ENCODE results near the gene IFNA2. TPM values are rescaled to one million over a fixed set of nuclear protein-coding genes. Genes with fewer than 3 reads are reported as not detected.

The IFNA2 gene
- total RNA-seq, 6 donors from 2014 or later, result not detected

- no peak overlapping the region for H3K27ac ChIP-seq
- H3K36me3 ChIP-seq, result no peaks in the 10 kb centered on the region
- WGBS, 2 donors, result 74% methylated on average over 4 of the region's 4 CpGs
- no peak for TF ChIP-seq EP300 (IDR thresholded peaks at IDR 0.05)
- TF ChIP-seq POLR2AphosphoS5 (IDR thresholded peaks at IDR 0.05), result no peak
- TF ChIP-seq, protein P1, sequence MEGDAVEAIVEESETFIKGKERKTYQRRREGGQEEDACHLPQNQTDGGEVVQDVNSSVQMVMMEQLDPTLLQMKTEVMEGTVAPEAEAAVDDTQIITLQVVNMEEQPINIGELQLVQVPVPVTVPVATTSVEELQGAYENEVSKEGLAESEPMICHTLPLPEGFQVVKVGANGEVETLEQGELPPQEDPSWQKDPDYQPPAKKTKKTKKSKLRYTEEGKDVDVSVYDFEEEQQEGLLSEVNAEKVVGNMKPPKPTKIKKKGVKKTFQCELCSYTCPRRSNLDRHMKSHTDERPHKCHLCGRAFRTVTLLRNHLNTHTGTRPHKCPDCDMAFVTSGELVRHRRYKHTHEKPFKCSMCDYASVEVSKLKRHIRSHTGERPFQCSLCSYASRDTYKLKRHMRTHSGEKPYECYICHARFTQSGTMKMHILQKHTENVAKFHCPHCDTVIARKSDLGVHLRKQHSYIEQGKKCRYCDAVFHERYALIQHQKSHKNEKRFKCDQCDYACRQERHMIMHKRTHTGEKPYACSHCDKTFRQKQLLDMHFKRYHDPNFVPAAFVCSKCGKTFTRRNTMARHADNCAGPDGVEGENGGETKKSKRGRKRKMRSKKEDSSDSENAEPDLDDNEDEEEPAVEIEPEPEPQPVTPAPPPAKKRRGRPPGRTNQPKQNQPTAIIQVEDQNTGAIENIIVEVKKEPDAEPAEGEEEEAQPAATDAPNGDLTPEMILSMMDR (IDR thresholded peaks at IDR 0.05), result no peak
- no peak for TF ChIP-seq POLR2A (IDR thresholded peaks at IDR 0.05)
- DNase-seq (no peak), ATAC-seq (ENCODE audit: low FRiP score in 2 of 2) (peak in 1 of 2 donors; percentile 40)
- H3K4me1 ChIP-seq, result no peaks in the 10 kb centered on the region
- no peaks in the 10 kb centered on the region for H3K27me3 ChIP-seq
- H3K4me3 ChIP-seq, result no peak overlapping the region
- no peaks in the 10 kb centered on the region for H3K9me3 ChIP-seq
Measured at GRCh38 chr9:21413151-21413550, 28.0 kb upstream of the IFNA2 start.

- H3K36me3 ChIP-seq, result no peaks in the 10 kb centered on the region
- TF ChIP-seq POLR2A (IDR thresholded peaks at IDR 0.05) (no peak), EP300 (IDR thresholded peaks at IDR 0.05) (no peak), POLR2AphosphoS5 (IDR thresholded peaks at IDR 0.05) (no peak)
- TF ChIP-seq, protein P1 (IDR thresholded peaks at IDR 0.05), result no peak
- DNase-seq, result no peak
- no peak overlapping the region for H3K4me3 ChIP-seq
- no peaks in the 10 kb centered on the region for H3K27me3 ChIP-seq
- no peaks in the 10 kb centered on the region for H3K9me3 ChIP-seq
- H3K4me1 ChIP-seq, result no peaks in the 10 kb centered on the region
- ATAC-seq (ENCODE audit: low FRiP score in 2 of 2), result no peak
- no peak overlapping the region for H3K27ac ChIP-seq
Measured at GRCh38 chr9:21412107-21412506, 26.9 kb upstream of the IFNA2 start.

- no peaks in the 10 kb centered on the region for H3K36me3 ChIP-seq
- H3K27me3 ChIP-seq, result no peaks in the 10 kb centered on the region
- 77 to 84% methylated on average over 1 of the region's 1 CpG for WGBS, 2 donors
- no peaks in the 10 kb centered on the region for H3K4me1 ChIP-seq
- DNase-seq (no peak), ATAC-seq (ENCODE audit: low FRiP score in 2 of 2) (no peak)
- H3K27ac ChIP-seq, result no peak within 1 kb of the TSS
- H3K9me3 ChIP-seq, result no peaks in the 10 kb centered on the region
- H3K4me3 ChIP-seq, result no peak within 1 kb of the TSS
- TF ChIP-seq POLR2A (IDR thresholded peaks at IDR 0.05) (no peak), POLR2AphosphoS5 (IDR thresholded peaks at IDR 0.05) (no peak), EP300 (IDR thresholded peaks at IDR 0.05) (no peak)
- TF ChIP-seq, protein P1 (IDR thresholded peaks at IDR 0.05), result no peak
Measured at GRCh38 chr9:21408817-21409216, 23.6 kb upstream of the IFNA2 start, which contains the start of gene IFNA8. Gene IFNA8 (plus strand): TSS chr9:21409117. CDS start chr9:21409177, 60 bp downstream.

- Histone ChIP-seq H3K9me3 (no peaks in the 10 kb centered on the region), H3K4me3 (no peak overlapping the region), H3K27ac (no peak overlapping the region), H3K36me3 (no peaks in the 10 kb centered on the region), H3K27me3 (peaks cover 0 to 13% (median 5%) of the 10 kb centered on the region in 4 donors), H3K4me1 (peaks cover 6 to 10% (median 9%) of the 10 kb centered on the region in 4 donors)
- 58 to 75% methylated on average over 3 of the region's 3 CpGs for WGBS, 2 donors
- DNase-seq, result no peak
- no peak for TF ChIP-seq POLR2A (IDR thresholded peaks at IDR 0.05)
- TF ChIP-seq, protein P1 (IDR thresholded peaks at IDR 0.05), result no peak
- TF ChIP-seq POLR2AphosphoS5 (IDR thresholded peaks at IDR 0.05), result no peak
- no peak for TF ChIP-seq EP300 (IDR thresholded peaks at IDR 0.05)
- no peak for ATAC-seq (ENCODE audit: low FRiP score in 2 of 2)
Measured at GRCh38 chr9:21404146-21404545, 18.9 kb upstream of the IFNA2 start.

Data from upper lobe of left lung (tissue), 6 donors.